Naive thymus-derived CD4-positive, alpha-beta T cell (primary cell): ENCODE results near the gene POU6F2. TPM values are rescaled to one million over a fixed set of nuclear protein-coding genes. Genes with fewer than 3 reads are reported as not detected.

Source experiments
- ATAC-seq: fragments of 150-1000 bp; cut with Tn5 transposase; 2 replicates; pipeline ENCODE4 v1.10.0; 2021; ENCODE audit warnings: mild to moderate bottlenecking, moderate library complexity
- CTCF ChIA-PET: fragments of 350-600 bp; sonication (Branson Sonifier 250); formaldehyde crosslinking; loops from one replicate; lab custom pipeline; 2021; ENCODE audit warnings: antibody characterized with exemption; lab: Charles Lee
- POLR2A ChIA-PET: fragments of 350-600 bp; sonication (Branson Sonifier 250); formaldehyde crosslinking; loops from one replicate; lab custom pipeline; 2021; ENCODE audit warnings: antibody characterized with exemption, inconsistent platforms; lab: Charles Lee
- DNase-seq, 9 donors: peaks; one replicate each; pipeline versions ENCODE4 v3.0.0 to v3.0.0-alpha.2; 2020 to 2022; ENCODE audit warnings: mixed read lengths in 1 of 9
- H3K27ac ChIP-seq: one replicate; pipeline ENCODE4 v1.7.0; 2013; ENCODE audit warnings: mild to moderate bottlenecking, low read depth, low read length, moderate library complexity
- H3K27me3 ChIP-seq, 2 donors: one replicate each; pipeline ENCODE4 v1.7.0; 2013; ENCODE audit warnings: low read length in 2 of 2, mild to moderate bottlenecking in 2 of 2, moderate library complexity in 2 of 2; ENCODE audit not compliant: control insufficient read depth in 2 of 2, insufficient read depth in 2 of 2
- H3K36me3 ChIP-seq, 3 experiments: 1 replicate in 2 of 3; 2 replicates in 1 of 3; pipeline ENCODE4 v1.7.0; 2013; ENCODE audit warnings: low read length in 3 of 3, mild to moderate bottlenecking in 3 of 3, moderate library complexity in 1 of 3; ENCODE audit not compliant: insufficient read depth in 3 of 3, control insufficient read depth in 2 of 3
- H3K4me1 ChIP-seq, 2 donors: one replicate each; pipeline ENCODE4 v1.7.0; 2013; ENCODE audit warnings: low read length in 2 of 2, mild to moderate bottlenecking in 2 of 2, moderate library complexity in 1 of 2; ENCODE audit not compliant: control insufficient read depth in 2 of 2, insufficient read depth in 2 of 2
- H3K4me3 ChIP-seq: 2 replicates; pipeline ENCODE4 v1.7.0; 2013; ENCODE audit warnings: mild to moderate bottlenecking, low read length
- H3K9me3 ChIP-seq, 3 experiments: 1 replicate in 2 of 3; 2 replicates in 1 of 3; pipeline ENCODE4 v1.7.0; 2013; ENCODE audit warnings: low read length in 3 of 3; ENCODE audit not compliant: control insufficient read depth in 2 of 3
- H3K27ac Mint-ChIP-seq, 9 donors: one replicate each; pipeline ENCODE4 v1.8.0; 2020 to 2022; ENCODE audit warnings: mixed read lengths in 9 of 9, mild to moderate bottlenecking in 8 of 9, moderate library complexity in 5 of 9, inconsistent platforms in 2 of 9
- H3K27me3 Mint-ChIP-seq, 5 donors: one replicate each; pipeline ENCODE4 v1.8.0; 2021 to 2022; ENCODE audit warnings: mixed read lengths in 5 of 5, mild to moderate bottlenecking in 1 of 5
- H3K36me3 Mint-ChIP-seq, 5 donors: one replicate each; pipeline ENCODE4 v1.8.0; 2020 to 2022; ENCODE audit warnings: mixed read lengths in 5 of 5, mild to moderate bottlenecking in 3 of 5, inconsistent platforms in 1 of 5
- H3K4me1 Mint-ChIP-seq, 7 donors: one replicate each; pipeline ENCODE4 v1.8.0; 2020 to 2022; ENCODE audit warnings: mixed read lengths in 7 of 7, mild to moderate bottlenecking in 3 of 7, inconsistent platforms in 1 of 7
- H3K4me3 Mint-ChIP-seq, 10 donors: one replicate each; pipeline ENCODE4 v1.8.0; 2020 to 2022; ENCODE audit warnings: mild to moderate bottlenecking in 10 of 10, mixed read lengths in 10 of 10, moderate library complexity in 6 of 10, inconsistent platforms in 2 of 10
- H3K9me3 Mint-ChIP-seq, 11 donors: one replicate each; pipeline ENCODE4 v1.8.0; 2020 to 2022; ENCODE audit warnings: mixed read lengths in 11 of 11, mild to moderate bottlenecking in 4 of 11, inconsistent platforms in 1 of 11, moderate library complexity in 1 of 11
- intact Hi-C, 2 donors: fragments of 100-400 bp; cut with micrococcal nuclease; formaldehyde crosslinking; loops; one replicate each; pipeline ENCODE4 v1.15.1; 2023
- polyA plus RNA-seq, 2 donors: library from polyadenylated mRNA; unstranded; fragments of 300-500 nt; fragmentation: Illumina TruSeq; gene quantifications; one replicate each; pipeline ENCODE4 v1.2.3, GENCODE V29; 2021
- total RNA-seq, 6 experiments: library from RNA in 5 of 6; stranded (reverse) in 5 of 6; gene quantifications; 1 replicate in 5 of 6; 2 replicates in 1 of 6; pipeline ENCODE4 v1.2.3 and lab custom pipeline; 2021 to 2026

The POU6F2 gene
- total and polyA plus RNA-seq, 7 experiments from 2014 or later, result 0.24 TPM; not detected in 6

GRCh38 chr7:39142750-39143149, 165.0 kb downstream of the POU6F2 start:
- Mint-ChIP-seq H3K4me1 (no peaks in the 10 kb centered on the region), H3K36me3 (no peaks in the 10 kb centered on the region), H3K9me3 (peaks cover 0 to 3% (median 0%) of the 10 kb centered on the region in 11 donors), H3K27me3 (peaks cover 0 to 10% (median 0%) of the 10 kb centered on the region in 5 donors), H3K27ac (no peak overlapping the region), H3K4me3 (no peak overlapping the region)
- intact Hi-C loops, result no loop called here
- no peaks in the 10 kb centered on the region for H3K27me3 ChIP-seq
- DNase-seq, result no peak
- no peak overlapping the region for H3K4me3 ChIP-seq
- CTCF ChIA-PET, result no interaction called here
- H3K36me3 ChIP-seq, result no peaks in the 10 kb centered on the region
- POLR2A ChIA-PET, result no interaction called here
- H3K4me1 ChIP-seq, result no peaks in the 10 kb centered on the region
- no peak for ATAC-seq
- H3K9me3 ChIP-seq, result no peaks in the 10 kb centered on the region
- no peak overlapping the region for H3K27ac ChIP-seq

DNA sequence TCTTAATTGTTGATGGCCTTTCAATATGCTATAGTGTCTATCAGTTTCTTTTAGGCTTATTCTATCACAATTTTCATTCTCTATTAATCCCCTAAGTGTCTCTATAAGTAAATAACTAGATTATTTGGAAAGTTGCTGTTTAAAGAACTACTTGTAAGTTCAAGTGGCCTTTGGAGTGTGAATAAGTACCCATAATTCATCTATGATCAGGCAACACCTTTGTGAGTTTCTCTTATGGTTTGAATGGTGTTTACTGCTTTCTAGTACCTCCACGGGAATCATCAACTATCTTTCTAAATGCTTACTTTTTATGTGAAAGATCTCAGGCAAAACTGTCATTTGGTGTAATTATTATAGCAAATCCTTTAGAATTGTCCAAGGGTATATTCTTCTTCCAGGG, 166.7 kb downstream of the POU6F2 start:
- ATAC-seq (no peak), DNase-seq (no peak)
- no peaks in the 10 kb centered on the region for H3K36me3 ChIP-seq
- POLR2A ChIA-PET, result no interaction called here
- Mint-ChIP-seq H3K4me3 (no peak overlapping the region), H3K27me3 (peaks cover 0 to 10% (median 0%) of the 10 kb centered on the region in 5 donors), H3K36me3 (no peaks in the 10 kb centered on the region), H3K27ac (no peak overlapping the region), H3K9me3 (peaks cover 0 to 6% (median 0%) of the 10 kb centered on the region in 11 donors), H3K4me1 (no peaks in the 10 kb centered on the region)
- CTCF ChIA-PET, result no interaction called here
- no peak overlapping the region for H3K4me3 ChIP-seq
- no peaks in the 10 kb centered on the region for H3K4me1 ChIP-seq
- no peaks in the 10 kb centered on the region for H3K27me3 ChIP-seq
- intact Hi-C loops, result no loop called here
- H3K27ac ChIP-seq, result no peak overlapping the region
- H3K9me3 ChIP-seq, result no peaks in the 10 kb centered on the region

DNA sequence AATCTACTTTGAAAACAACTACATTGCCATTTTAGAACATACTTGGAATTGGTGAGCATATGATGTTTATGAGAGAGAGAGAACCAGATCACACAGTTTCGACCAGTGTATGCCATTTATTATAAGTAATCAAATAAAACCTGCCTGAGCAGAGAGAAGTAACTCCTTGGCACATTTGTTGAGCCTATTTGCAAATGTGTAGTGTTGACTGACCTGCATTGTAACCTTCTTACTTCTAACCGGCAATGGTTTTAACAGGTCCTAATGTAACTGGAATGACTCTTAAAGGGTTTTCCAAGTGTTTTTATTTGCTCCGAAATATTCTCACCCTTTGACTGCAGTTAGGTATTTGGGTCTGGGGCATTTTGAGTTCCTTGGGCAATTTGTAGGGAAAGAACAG, 167.6 kb downstream of the POU6F2 start:
- no peaks in the 10 kb centered on the region for H3K4me1 Mint-ChIP-seq
- ChIA-PET CTCF (no interaction called here), POLR2A (no interaction called here)
- intact Hi-C loops, result no loop called here
- DNase-seq, result no peak
- no peak for ATAC-seq
- H3K9me3 ChIP-seq, result no peaks in the 10 kb centered on the region
- H3K27ac ChIP-seq, result no peak overlapping the region
- H3K9me3 Mint-ChIP-seq, result peaks cover 0 to 6% (median 0%) of the 10 kb centered on the region in 11 donors
- no peaks in the 10 kb centered on the region for H3K36me3 ChIP-seq
- no peaks in the 10 kb centered on the region for H3K4me1 ChIP-seq
- H3K27me3 Mint-ChIP-seq, result peaks cover 0 to 10% (median 0%) of the 10 kb centered on the region in 5 donors
- H3K4me3 ChIP-seq, result no peak overlapping the region
- no peaks in the 10 kb centered on the region for H3K27me3 ChIP-seq
- no peaks in the 10 kb centered on the region for H3K36me3 Mint-ChIP-seq
- no peak overlapping the region for H3K27ac Mint-ChIP-seq
- no peak overlapping the region for H3K4me3 Mint-ChIP-seq

DNA sequence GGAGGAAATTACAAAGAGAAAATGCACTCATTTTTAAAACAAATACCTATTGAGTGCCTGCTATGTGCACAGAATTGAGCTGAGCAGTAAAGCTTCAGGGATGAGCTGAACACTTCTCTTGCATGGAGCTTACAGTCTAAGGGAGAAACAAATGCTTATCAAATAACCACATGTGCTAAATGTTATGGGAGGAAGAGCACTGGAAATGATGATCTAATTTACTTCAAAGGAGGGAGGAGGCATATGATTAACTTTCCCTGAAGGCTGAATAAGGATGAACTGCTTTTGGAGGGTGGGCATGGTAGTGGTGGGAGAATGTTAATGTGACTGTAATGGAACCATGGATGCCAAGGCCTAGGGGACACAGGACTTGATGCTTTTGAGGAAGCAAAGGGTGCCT, 168.2 kb downstream of the POU6F2 start:
- ChIA-PET CTCF (no interaction called here), POLR2A (no interaction called here)
- Mint-ChIP-seq H3K27me3 (peaks cover 0 to 10% (median 0%) of the 10 kb centered on the region in 5 donors), H3K4me1 (no peaks in the 10 kb centered on the region), H3K4me3 (no peak overlapping the region), H3K36me3 (no peaks in the 10 kb centered on the region), H3K9me3 (peaks cover 0 to 6% (median 0%) of the 10 kb centered on the region in 11 donors), H3K27ac (no peak overlapping the region)
- Histone ChIP-seq H3K4me1 (no peaks in the 10 kb centered on the region), H3K9me3 (no peaks in the 10 kb centered on the region), H3K27ac (no peak overlapping the region), H3K36me3 (no peaks in the 10 kb centered on the region), H3K27me3 (no peaks in the 10 kb centered on the region), H3K4me3 (no peak overlapping the region)
- intact Hi-C loops, result no loop called here
- no peak for ATAC-seq
- no peak for DNase-seq

GRCh38 chr7:39152701-39153100, 175.0 kb downstream of the POU6F2 start:
- no peaks in the 10 kb centered on the region for H3K36me3 ChIP-seq
- H3K27me3 ChIP-seq, result no peaks in the 10 kb centered on the region
- no peaks in the 10 kb centered on the region for H3K9me3 ChIP-seq
- DNase-seq (no peak), ATAC-seq (no peak)
- no peaks in the 10 kb centered on the region for H3K36me3 Mint-ChIP-seq
- no peaks in the 10 kb centered on the region for H3K4me1 Mint-ChIP-seq
- no peak overlapping the region for H3K27ac Mint-ChIP-seq
- ChIA-PET CTCF (no interaction called here), POLR2A (no interaction called here)
- H3K27me3 Mint-ChIP-seq, result peaks cover 2 to 20% (median 11%) of the 10 kb centered on the region in 5 donors
- intact Hi-C loops, result no loop called here
- H3K4me3 ChIP-seq, result no peak overlapping the region
- H3K4me3 Mint-ChIP-seq, result no peak overlapping the region
- H3K27ac ChIP-seq, result no peak overlapping the region
- no peaks in the 10 kb centered on the region for H3K4me1 ChIP-seq
- H3K9me3 Mint-ChIP-seq, result peaks cover 0 to 6% (median 0%) of the 10 kb centered on the region in 11 donors

GRCh38 chr7:39153113-39153512, 175.4 kb downstream of the POU6F2 start:
- ChIA-PET POLR2A (no interaction called here), CTCF (no interaction called here)
- H3K9me3 ChIP-seq, result no peaks in the 10 kb centered on the region
- H3K27ac ChIP-seq, result no peak overlapping the region
- no peaks in the 10 kb centered on the region for H3K27me3 ChIP-seq
- H3K36me3 Mint-ChIP-seq, result no peaks in the 10 kb centered on the region
- H3K4me1 ChIP-seq, result no peaks in the 10 kb centered on the region
- DNase-seq (no peak), ATAC-seq (no peak)
- no peaks in the 10 kb centered on the region for H3K4me1 Mint-ChIP-seq
- H3K9me3 Mint-ChIP-seq, result peaks cover 0 to 6% (median 0%) of the 10 kb centered on the region in 11 donors
- H3K27me3 Mint-ChIP-seq, result peaks cover 2 to 22% (median 11%) of the 10 kb centered on the region in 5 donors
- no peak overlapping the region for H3K27ac Mint-ChIP-seq
- no peak overlapping the region for H3K4me3 Mint-ChIP-seq
- no peaks in the 10 kb centered on the region for H3K36me3 ChIP-seq
- intact Hi-C loops, result no loop called here
- H3K4me3 ChIP-seq, result no peak overlapping the region

GRCh38 chr7:39153647-39154046, 175.9 kb downstream of the POU6F2 start:
- no peak overlapping the region for H3K4me3 Mint-ChIP-seq
- no peak overlapping the region for H3K4me3 ChIP-seq
- ChIA-PET CTCF (no interaction called here), POLR2A (no interaction called here)
- no peaks in the 10 kb centered on the region for H3K9me3 ChIP-seq
- H3K4me1 ChIP-seq, result no peaks in the 10 kb centered on the region
- peaks cover 2 to 25% (median 11%) of the 10 kb centered on the region in 5 donors for H3K27me3 Mint-ChIP-seq
- no peak overlapping the region for H3K27ac Mint-ChIP-seq
- H3K36me3 Mint-ChIP-seq, result no peaks in the 10 kb centered on the region
- no peak overlapping the region for H3K27ac ChIP-seq
- no peak for ATAC-seq
- H3K27me3 ChIP-seq, result no peaks in the 10 kb centered on the region
- peaks cover 0 to 1% (median 0%) of the 10 kb centered on the region in 11 donors for H3K9me3 Mint-ChIP-seq
- intact Hi-C loops, result no loop called here
- H3K4me1 Mint-ChIP-seq, result no peaks in the 10 kb centered on the region
- H3K36me3 ChIP-seq, result no peaks in the 10 kb centered on the region
- no peak for DNase-seq
